ENCODE results near the gene DGLUCY. TPM values are rescaled to one million over a fixed set of nuclear protein-coding genes. Genes with fewer than 3 reads are reported as not detected.

DGLUCY gene
- total RNA-seq, 2 experiments from 2014 or later, result 52.3 to 59.3 TPM

DNA sequence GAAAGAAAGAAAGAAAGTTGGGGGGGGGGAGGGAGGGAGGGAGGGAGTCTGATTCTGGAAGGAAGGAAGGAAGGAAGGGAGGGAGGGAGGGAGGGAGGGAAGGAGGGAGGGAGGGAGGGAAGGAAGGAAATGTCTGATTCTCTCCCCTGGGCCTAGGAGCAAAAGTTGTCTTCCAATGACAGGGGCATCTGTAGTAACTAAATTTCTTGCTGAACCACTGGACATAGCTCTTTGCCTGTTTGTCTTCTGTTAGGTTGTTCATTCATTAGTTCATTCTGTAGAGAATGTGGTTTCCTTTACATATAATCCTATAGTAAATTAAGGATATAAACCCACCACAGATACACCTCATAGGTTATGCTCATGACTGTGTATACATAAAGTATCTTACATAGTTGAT lies 70.7 kb downstream of the DGLUCY start:
- intact Hi-C loops (cut with micrococcal nuclease), result no loop called here
- DNase-seq (no peak), ATAC-seq (no peak)
- no peak overlapping the region for H3K4me3 Mint-ChIP-seq
- no peaks in the 10 kb centered on the region for H3K9me3 Mint-ChIP-seq
- ChIA-PET CTCF (interaction anchor here (0.9 to 2.2 kb wide), 2 partner anchors 9 to 11 kb away, joined by 3 to 7 read pairs; no protein-coding TSS in a partner anchor), POLR2A (interaction anchor here (0.5 kb wide), 1 partner anchor 75 kb away, joined by 3 read pairs; no protein-coding TSS in a partner anchor)
- TF ChIP-seq, protein P1, sequence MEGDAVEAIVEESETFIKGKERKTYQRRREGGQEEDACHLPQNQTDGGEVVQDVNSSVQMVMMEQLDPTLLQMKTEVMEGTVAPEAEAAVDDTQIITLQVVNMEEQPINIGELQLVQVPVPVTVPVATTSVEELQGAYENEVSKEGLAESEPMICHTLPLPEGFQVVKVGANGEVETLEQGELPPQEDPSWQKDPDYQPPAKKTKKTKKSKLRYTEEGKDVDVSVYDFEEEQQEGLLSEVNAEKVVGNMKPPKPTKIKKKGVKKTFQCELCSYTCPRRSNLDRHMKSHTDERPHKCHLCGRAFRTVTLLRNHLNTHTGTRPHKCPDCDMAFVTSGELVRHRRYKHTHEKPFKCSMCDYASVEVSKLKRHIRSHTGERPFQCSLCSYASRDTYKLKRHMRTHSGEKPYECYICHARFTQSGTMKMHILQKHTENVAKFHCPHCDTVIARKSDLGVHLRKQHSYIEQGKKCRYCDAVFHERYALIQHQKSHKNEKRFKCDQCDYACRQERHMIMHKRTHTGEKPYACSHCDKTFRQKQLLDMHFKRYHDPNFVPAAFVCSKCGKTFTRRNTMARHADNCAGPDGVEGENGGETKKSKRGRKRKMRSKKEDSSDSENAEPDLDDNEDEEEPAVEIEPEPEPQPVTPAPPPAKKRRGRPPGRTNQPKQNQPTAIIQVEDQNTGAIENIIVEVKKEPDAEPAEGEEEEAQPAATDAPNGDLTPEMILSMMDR (IDR thresholded peaks at IDR 0.05), result no peak
- no peaks in the 10 kb centered on the region for H3K4me1 Mint-ChIP-seq (ENCODE audit: low read depth)
- H3K27me3 Mint-ChIP-seq, result no peaks in the 10 kb centered on the region
- H3K36me3 Mint-ChIP-seq (ENCODE audit: low read depth), result peaks cover 41% of the 10 kb centered on the region
- no peak overlapping the region for H3K27ac Mint-ChIP-seq

DNA sequence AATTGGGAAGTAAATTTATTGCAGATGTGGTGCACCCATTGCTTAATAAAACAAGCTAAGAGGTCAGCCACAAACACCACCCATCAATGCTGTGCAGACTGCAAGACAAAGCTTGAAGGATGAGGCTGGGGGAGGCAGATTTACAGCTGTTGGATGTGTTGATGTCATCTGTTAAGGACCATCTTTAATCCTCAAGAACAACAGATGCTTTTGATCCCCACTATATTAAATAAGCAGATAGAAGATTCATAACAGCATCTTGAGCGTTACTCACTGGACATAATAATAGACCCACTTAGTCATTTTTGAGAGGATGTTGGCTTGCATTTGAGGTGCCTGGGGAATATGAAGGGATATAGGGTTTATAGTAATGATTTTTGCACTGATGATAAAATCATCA lies 71.8 kb downstream of the DGLUCY start:
- no peaks in the 10 kb centered on the region for H3K9me3 Mint-ChIP-seq
- POLR2A ChIA-PET, result no interaction called here
- no peak for ATAC-seq
- no peak overlapping the region for H3K27ac Mint-ChIP-seq
- no peaks in the 10 kb centered on the region for H3K4me1 Mint-ChIP-seq (ENCODE audit: low read depth)
- TF ChIP-seq, protein P1 (IDR thresholded peaks at IDR 0.05), result no peak
- H3K4me3 Mint-ChIP-seq, result no peak overlapping the region
- H3K36me3 Mint-ChIP-seq (ENCODE audit: low read depth), result peaks cover 47% of the 10 kb centered on the region
- intact Hi-C loops (cut with micrococcal nuclease), result no loop called here
- no peak for DNase-seq
- CTCF ChIA-PET, result interaction anchor here (0.6 to 2.1 kb wide), 5 partner anchors 9 to 101 kb away, joined by 3 to 12 read pairs (median 5); no protein-coding TSS in a partner anchor
- H3K27me3 Mint-ChIP-seq, result no peaks in the 10 kb centered on the region

DNA sequence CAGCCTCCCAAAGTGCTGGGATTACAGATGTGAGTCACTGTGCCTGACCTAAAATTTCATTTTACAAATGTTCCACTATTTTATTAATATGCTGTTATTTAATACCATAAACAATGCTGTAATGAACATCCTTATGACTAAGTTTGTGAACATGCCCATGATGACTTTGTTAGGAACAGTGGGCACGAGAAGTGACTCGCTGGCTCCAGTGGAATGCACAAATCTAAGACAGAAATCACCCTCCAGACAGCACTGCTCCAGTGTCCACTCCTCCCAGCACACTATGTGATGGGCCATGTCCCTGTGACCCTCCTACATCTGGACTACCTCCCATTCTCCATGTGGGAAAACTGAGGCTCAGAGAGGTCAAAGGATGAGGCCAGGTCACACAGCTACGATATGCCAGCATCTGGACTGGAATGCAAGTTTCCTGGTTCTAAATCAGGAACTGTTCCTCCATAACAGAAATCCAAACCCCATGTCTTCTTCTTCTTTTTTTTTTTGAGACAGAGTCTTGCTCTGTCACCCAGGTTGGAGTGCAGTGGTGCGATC lies 72.7 kb downstream of the DGLUCY start:
- intact Hi-C loops (cut with micrococcal nuclease), result no loop called here
- POLR2A ChIA-PET, result no interaction called here
- no peak for ATAC-seq
- H3K27ac Mint-ChIP-seq, result no peak overlapping the region
- CTCF ChIA-PET, result interaction anchor here (0.6 to 2.1 kb wide), 4 partner anchors 8 to 23 kb away, joined by 3 to 12 read pairs (median 5); no protein-coding TSS in a partner anchor
- no peaks in the 10 kb centered on the region for H3K4me1 Mint-ChIP-seq (ENCODE audit: low read depth)
- TF ChIP-seq, protein P1 (IDR thresholded peaks at IDR 0.05), result no peak
- H3K9me3 Mint-ChIP-seq, result no peaks in the 10 kb centered on the region
- no peak for DNase-seq
- H3K36me3 Mint-ChIP-seq (ENCODE audit: low read depth), result peaks cover 48% of the 10 kb centered on the region
- no peaks in the 10 kb centered on the region for H3K27me3 Mint-ChIP-seq
- H3K4me3 Mint-ChIP-seq, result no peak overlapping the region

DNA sequence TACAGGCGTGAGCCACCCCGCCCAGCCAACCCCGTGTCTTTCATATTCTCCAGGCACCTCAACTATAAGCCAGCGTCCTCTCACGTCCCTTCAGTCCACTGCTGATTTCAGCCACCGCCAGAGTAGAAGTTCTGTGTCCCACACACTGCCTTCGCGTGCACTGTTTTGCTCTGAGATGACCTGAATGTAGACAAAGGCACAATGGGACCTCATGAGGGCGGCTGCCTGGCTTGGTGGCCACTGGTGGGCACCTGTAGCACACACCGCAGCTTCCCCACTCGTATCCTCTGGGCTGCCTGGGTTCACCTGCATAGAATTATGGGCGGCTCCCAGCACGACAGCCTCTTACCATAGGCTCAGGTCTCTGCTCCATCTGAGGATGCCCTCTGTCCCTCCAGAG lies 73.4 kb downstream of the DGLUCY start:
- H3K36me3 Mint-ChIP-seq (ENCODE audit: low read depth), result peaks cover 53% of the 10 kb centered on the region
- no peak for DNase-seq
- ChIA-PET POLR2A (interaction anchor here (2.1 kb wide), 1 partner anchor 57 kb away, joined by 5 read pairs; the partner anchor contains the start of gene GPR68), CTCF (interaction anchor here (0.6 to 2.4 kb wide), 3 partner anchors 10 to 14 kb away, joined by 4 to 14 read pairs (median 12); no protein-coding TSS in a partner anchor)
- H3K4me1 Mint-ChIP-seq (ENCODE audit: low read depth), result no peaks in the 10 kb centered on the region
- H3K27ac Mint-ChIP-seq, result no peak overlapping the region
- TF ChIP-seq, protein P1 (IDR thresholded peaks at IDR 0.05), result no peak
- no peaks in the 10 kb centered on the region for H3K9me3 Mint-ChIP-seq
- ATAC-seq, result no peak
- intact Hi-C loops (cut with micrococcal nuclease), result no loop called here
- no peak overlapping the region for H3K4me3 Mint-ChIP-seq
- H3K27me3 Mint-ChIP-seq, result no peaks in the 10 kb centered on the region

DNA sequence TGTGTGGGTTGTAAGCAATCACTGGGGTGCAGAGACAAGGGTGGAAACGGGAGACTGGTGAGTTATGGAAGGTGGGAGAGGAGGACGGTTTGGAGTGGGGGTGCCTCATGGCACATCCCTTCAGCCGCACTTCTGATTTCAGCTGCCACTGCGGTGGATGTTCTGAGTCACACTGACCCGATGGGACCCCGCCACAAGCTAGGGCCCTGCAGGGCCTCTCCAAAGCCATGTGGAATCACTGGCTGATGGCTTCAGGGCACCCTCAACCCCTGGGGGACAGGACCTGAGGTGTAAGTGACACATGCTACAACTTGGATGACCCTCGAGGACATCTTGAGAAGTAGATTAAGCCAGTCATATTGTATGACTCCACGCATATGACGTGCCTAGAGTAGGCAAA lies 77.0 kb downstream of the DGLUCY start:
- Mint-ChIP-seq H3K4me1 (ENCODE audit: low read depth) (peaks cover 16% of the 10 kb centered on the region), H3K36me3 (ENCODE audit: low read depth) (peaks cover 57% of the 10 kb centered on the region), H3K9me3 (no peaks in the 10 kb centered on the region), H3K27me3 (no peaks in the 10 kb centered on the region), H3K27ac (no peak overlapping the region), H3K4me3 (no peak overlapping the region)
- intact Hi-C loops (cut with micrococcal nuclease), result no loop called here
- ChIA-PET POLR2A (interaction anchor here (0.6 kb wide), 1 partner anchor 54 kb away, joined by 3 read pairs; no protein-coding TSS in a partner anchor), CTCF (no interaction called here)
- TF ChIP-seq, protein P1 (IDR thresholded peaks at IDR 0.05), result no peak
- ATAC-seq (no peak), DNase-seq (no peak)
